Fibroblast of lung (primary cell): ENCODE data around the gene CFAP91. TPM values are rescaled to one million over a fixed set of nuclear protein-coding genes. Genes with fewer than 3 reads are reported as not detected.

Experiments used
- DNase-seq, 2 donors: peaks; one replicate each; pipeline versions ENCODE4 v3.0.0 to v3.0.0-alpha.2; 2010; ENCODE audit warnings: low read depth in 2 of 2
- H2AFZ ChIP-seq: 2 replicates; pipeline ENCODE4 v1.5.1; 2012; ENCODE audit warnings: low read length, control low read depth, inconsistent platforms
- H3K27ac ChIP-seq: 2 replicates; pipeline ENCODE4 v1.5.1; 2011; ENCODE audit warnings: low read length, control low read depth; ENCODE audit not compliant: insufficient read depth
- H3K27me3 ChIP-seq: 2 replicates; pipeline ENCODE4 v1.5.1; 2011; ENCODE audit warnings: mild to moderate bottlenecking, low read length; ENCODE audit not compliant: control insufficient read depth, insufficient read depth
- H3K36me3 ChIP-seq: 2 replicates; pipeline ENCODE4 v1.5.1; 2011; ENCODE audit warnings: low read length; ENCODE audit not compliant: control insufficient read depth, insufficient read depth
- H3K4me1 ChIP-seq: 2 replicates; pipeline ENCODE4 v1.5.1; 2011; ENCODE audit warnings: low read length; ENCODE audit not compliant: control insufficient read depth, insufficient read depth; ENCODE audit errors: extremely low read depth
- H3K4me2 ChIP-seq: 2 replicates; pipeline ENCODE4 v1.5.1; 2011; ENCODE audit warnings: low read length, control low read depth; ENCODE audit not compliant: insufficient read depth; ENCODE audit errors: extremely low read depth
- H3K4me3 ChIP-seq, 4 experiments: fragments of 200-600 bp in 1 of 4; sonication (generic) in 1 of 4; replicated peaks in 1 of 4; 2 replicates each; pipeline ENCODE4 v1.5.1; 2011 to 2016; ENCODE audit warnings: low read length in 4 of 4, low read depth in 3 of 4, mild to moderate bottlenecking in 3 of 4, control low read depth in 2 of 4, inconsistent platforms in 1 of 4, mixed read lengths in 1 of 4; ENCODE audit not compliant: insufficient read depth in 1 of 4; ENCODE audit errors: control extremely low read depth in 1 of 4
- H3K79me2 ChIP-seq: 2 replicates; pipeline ENCODE4 v1.5.1; 2012; ENCODE audit warnings: mild to moderate bottlenecking, low read length, inconsistent platforms; ENCODE audit not compliant: control insufficient read depth, insufficient read depth
- H3K9ac ChIP-seq: 2 replicates; pipeline ENCODE4 v1.5.1; 2011; ENCODE audit warnings: mild to moderate bottlenecking, low read length, control low read depth; ENCODE audit not compliant: insufficient read depth
- H3K9me3 ChIP-seq: 2 replicates; pipeline ENCODE4 v1.5.1; 2012; ENCODE audit warnings: low read depth, low read length; ENCODE audit not compliant: control insufficient read depth, insufficient read depth
- H4K20me1 ChIP-seq: 2 replicates; pipeline ENCODE4 v1.5.1; 2011; ENCODE audit warnings: low read length; ENCODE audit not compliant: control insufficient read depth, insufficient read depth; ENCODE audit errors: extremely low read depth
- EZH2 ChIP-seq: IDR thresholded peaks from 2 replicates; pipeline ENCODE4 v1.5.1; 2012; ENCODE audit warnings: low read length, control low read depth, mild to moderate bottlenecking; ENCODE audit errors: missing control alignments
- polyA plus RNA-seq, 2 donors: library from polyadenylated mRNA; depleted of rRNA in 1 of 2; stranded (reverse) in 1 of 2; unstranded in 1 of 2; fragments of >200 nt; gene quantifications; 2 replicates each; pipeline ENCODE4 v1.2.1, GENCODE V29; 2011 to 2012; ENCODE audit warnings: missing spikeins in 1 of 2
- total RNA-seq: library from RNA; depleted of rRNA; stranded (reverse); fragments of >200 nt; gene quantifications from 2 replicates; pipeline ENCODE4 v1.2.1, GENCODE V29; 2014
- TF ChIP-seq, protein P1 (sequence below), 2 donors: IDR thresholded peaks in 1 of 2; conservative IDR thresholded peaks in 1 of 2; 1 replicate in 1 of 2; 2 replicates in 1 of 2; pipeline ENCODE4 v1.5.1; 2011 to 2012; ENCODE audit warnings: low read length in 2 of 2, control low read depth in 1 of 2, inconsistent platforms in 1 of 2, low read depth in 1 of 2, mild to moderate bottlenecking in 1 of 2

Gene CFAP91
- total and polyA plus RNA-seq, 2 donors (not counting 1 experiment from before 2014, with no cell fraction given) = 0.02 to 0.17 TPM

DNA sequence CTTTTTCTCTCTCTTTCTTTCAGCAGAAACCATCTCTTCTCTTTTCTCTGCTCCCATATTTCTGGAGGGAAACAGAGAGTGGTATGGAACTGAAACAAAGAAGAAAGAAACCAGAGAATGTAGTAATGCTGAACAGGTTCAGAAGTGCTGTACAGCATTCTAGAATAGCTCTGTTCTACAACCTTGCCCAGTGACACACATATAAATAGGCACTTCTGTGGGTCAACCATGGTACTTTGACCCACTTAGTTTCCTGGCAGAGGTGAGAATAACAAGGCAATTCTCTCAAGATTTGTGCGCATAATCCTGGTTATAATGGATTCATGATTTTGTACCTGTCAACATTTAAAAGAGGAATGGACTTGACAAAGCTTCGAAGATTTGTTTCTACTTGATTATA lies 12.3 kb downstream of the CFAP91 start:
- Histone ChIP-seq H3K9ac (no peak overlapping the region), H3K27me3 (no peaks in the 10 kb centered on the region), H3K9me3 (no peaks in the 10 kb centered on the region), H3K27ac (no peak overlapping the region), H3K4me3 (no peak overlapping the region), H2AFZ (no peak overlapping the region), H3K4me2 (no peak overlapping the region), H3K79me2 (no peaks in the 10 kb centered on the region), H4K20me1 (no peaks in the 10 kb centered on the region), H3K4me1 (no peaks in the 10 kb centered on the region), H3K36me3 (no peaks in the 10 kb centered on the region)
- TF ChIP-seq, protein P1, sequence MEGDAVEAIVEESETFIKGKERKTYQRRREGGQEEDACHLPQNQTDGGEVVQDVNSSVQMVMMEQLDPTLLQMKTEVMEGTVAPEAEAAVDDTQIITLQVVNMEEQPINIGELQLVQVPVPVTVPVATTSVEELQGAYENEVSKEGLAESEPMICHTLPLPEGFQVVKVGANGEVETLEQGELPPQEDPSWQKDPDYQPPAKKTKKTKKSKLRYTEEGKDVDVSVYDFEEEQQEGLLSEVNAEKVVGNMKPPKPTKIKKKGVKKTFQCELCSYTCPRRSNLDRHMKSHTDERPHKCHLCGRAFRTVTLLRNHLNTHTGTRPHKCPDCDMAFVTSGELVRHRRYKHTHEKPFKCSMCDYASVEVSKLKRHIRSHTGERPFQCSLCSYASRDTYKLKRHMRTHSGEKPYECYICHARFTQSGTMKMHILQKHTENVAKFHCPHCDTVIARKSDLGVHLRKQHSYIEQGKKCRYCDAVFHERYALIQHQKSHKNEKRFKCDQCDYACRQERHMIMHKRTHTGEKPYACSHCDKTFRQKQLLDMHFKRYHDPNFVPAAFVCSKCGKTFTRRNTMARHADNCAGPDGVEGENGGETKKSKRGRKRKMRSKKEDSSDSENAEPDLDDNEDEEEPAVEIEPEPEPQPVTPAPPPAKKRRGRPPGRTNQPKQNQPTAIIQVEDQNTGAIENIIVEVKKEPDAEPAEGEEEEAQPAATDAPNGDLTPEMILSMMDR (conservative IDR thresholded peaks at IDR 0.05 in 1 of 2, IDR thresholded peaks at IDR 0.05 in 1 of 2; ENCODE audit: low read depth in 1 of 2, low read length in 2 of 2) = no peak
- DNase-seq = no peak

DNA sequence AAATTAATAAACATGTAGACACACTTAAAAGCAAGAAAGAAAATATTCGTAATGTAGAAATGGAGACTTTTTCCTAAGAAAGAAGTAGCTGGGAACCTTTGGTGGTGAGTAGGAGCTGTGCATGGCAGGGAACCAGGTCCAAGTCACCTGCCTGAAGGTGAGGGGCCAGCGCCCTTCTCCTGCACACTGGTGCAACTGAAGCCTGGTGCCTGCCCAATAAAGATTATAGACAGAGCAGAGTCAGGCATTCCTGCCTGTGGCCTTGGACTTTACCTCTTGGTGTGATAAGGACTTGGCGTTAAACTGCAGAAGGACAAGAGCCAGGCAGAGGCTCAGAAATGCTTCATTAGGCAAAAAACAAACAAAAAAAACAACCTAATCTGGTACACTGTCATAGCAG lies 14.2 kb downstream of the CFAP91 start:
- Histone ChIP-seq H4K20me1 (no peaks in the 10 kb centered on the region), H3K36me3 (no peaks in the 10 kb centered on the region), H3K4me3 (no peak overlapping the region), H3K27ac (no peak overlapping the region), H3K4me2 (no peak overlapping the region), H3K4me1 (no peaks in the 10 kb centered on the region), H2AFZ (no peak overlapping the region), H3K79me2 (no peaks in the 10 kb centered on the region), H3K9ac (no peak overlapping the region), H3K9me3 (no peaks in the 10 kb centered on the region), H3K27me3 (no peaks in the 10 kb centered on the region)
- TF ChIP-seq, protein P1 (conservative IDR thresholded peaks at IDR 0.05 in 1 of 2, IDR thresholded peaks at IDR 0.05 in 1 of 2; ENCODE audit: low read depth in 1 of 2, low read length in 2 of 2) = no peak
- TF ChIP-seq EZH2 = no peak
- DNase-seq = no peak

DNA sequence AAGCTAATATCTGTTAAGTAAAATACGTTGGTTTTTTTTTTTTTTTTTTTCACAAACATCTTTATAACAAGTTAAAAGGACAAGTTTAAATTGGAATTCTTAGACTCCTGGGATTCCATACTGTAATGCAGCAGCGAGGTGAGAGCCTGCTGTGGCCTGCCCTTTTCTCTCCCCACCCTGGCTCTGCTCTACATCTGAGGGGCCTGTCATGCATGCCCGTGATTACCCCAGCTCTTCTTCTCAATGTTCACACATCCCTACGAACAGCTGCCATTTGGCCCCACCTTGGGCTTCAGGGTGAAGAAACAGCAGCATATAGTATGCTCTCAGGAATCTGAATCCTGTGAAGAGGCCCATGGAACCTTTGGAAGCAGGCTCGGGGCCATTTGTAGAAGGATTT lies 14.7 kb downstream of the CFAP91 start:
- H3K4me1 ChIP-seq = no peaks in the 10 kb centered on the region

More for the DNA sequence above, 14.7 kb downstream of the CFAP91 start:
- H3K27ac ChIP-seq = no peak overlapping the region
- no peaks in the 10 kb centered on the region for H3K79me2 ChIP-seq
- H3K4me3 ChIP-seq = no peak overlapping the region
- no peak overlapping the region for H3K4me2 ChIP-seq
- no peaks in the 10 kb centered on the region for H3K36me3 ChIP-seq
- no peak overlapping the region for H3K9ac ChIP-seq
- H2AFZ ChIP-seq = no peak overlapping the region
- no peaks in the 10 kb centered on the region for H3K9me3 ChIP-seq
- TF ChIP-seq, protein P1 (conservative IDR thresholded peaks at IDR 0.05 in 1 of 2, IDR thresholded peaks at IDR 0.05 in 1 of 2; ENCODE audit: low read depth in 1 of 2, low read length in 2 of 2) = no peak
- TF ChIP-seq EZH2 = no peak
- no peaks in the 10 kb centered on the region for H4K20me1 ChIP-seq
- no peak for DNase-seq
- H3K27me3 ChIP-seq = no peaks in the 10 kb centered on the region
